HepG2 (cell line): ENCODE measurements around the gene S1PR5. TPM values are rescaled to one million over a fixed set of nuclear protein-coding genes. Genes with fewer than 3 reads are reported as not detected.
A peak's percentile ranks its signal among the peaks of the same experiment; 100 is the strongest.

Source experiments
- GATAD2A ChIP-seq: IDR thresholded peaks from 2 replicates; pipeline ENCODE4 v1.6.1; 2016
- HNRNPH1 ChIP-seq: fragments of 200-400 bp; formaldehyde crosslinking; optimal IDR thresholded peaks from 2 replicates; pipeline ENCODE3; 2017; ENCODE audit warnings: mild to moderate bottlenecking, low read depth, low read length
- HOXA9 ChIP-seq: sonication (generic); formaldehyde crosslinking; IDR thresholded peaks from 2 replicates; pipeline ENCODE4 v1.8.1; 2022; ENCODE audit warnings: missing genetic modification reagents, mild to moderate bottlenecking, moderate library complexity, borderline replicate concordance
- KDM4B ChIP-seq: sonication (generic); formaldehyde crosslinking; IDR thresholded peaks from 2 replicates; pipeline ENCODE4 v1.4.0; 2020; ENCODE audit warnings: missing genetic modification reagents
- KLF11 ChIP-seq: IDR thresholded peaks from 2 replicates; pipeline ENCODE4 v1.6.1; 2016; ENCODE audit warnings: missing compliant biosample characterization
- KMT2B ChIP-seq: IDR thresholded peaks from 2 replicates; pipeline ENCODE4 v1.6.1; 2016; ENCODE audit warnings: missing genetic modification reagents, missing compliant biosample characterization
- LCORL ChIP-seq, 2 experiments: fragments of 450-650 bp in 1 of 2; sonication (generic) in 1 of 2; formaldehyde crosslinking in 1 of 2; IDR thresholded peaks; 2 replicates each; pipeline versions ENCODE4 v1.5.0 to v1.6.1; 2017 to 2020; ENCODE audit warnings: antibody characterized with exemption in 1 of 2, missing genetic modification reagents in 1 of 2
- MEIS2 ChIP-seq: sonication (generic); formaldehyde crosslinking; IDR thresholded peaks from 2 replicates; pipeline ENCODE4 v1.9.0; 2021; ENCODE audit warnings: mild to moderate bottlenecking, missing genetic modification reagents
- PAXIP1 ChIP-seq: sonication (generic); formaldehyde crosslinking; conservative IDR thresholded peaks from 2 replicates; pipeline ENCODE4 v1.4.0; 2020; ENCODE audit warnings: mild to moderate bottlenecking, missing genetic modification reagents, moderate library complexity
- PPARG ChIP-seq: conservative IDR thresholded peaks from 2 replicates; pipeline ENCODE4 v1.6.1; 2016; ENCODE audit warnings: missing biosample characterization, missing genetic modification reagents
- RFX1 ChIP-seq: fragments of 450-650 bp; IDR thresholded peaks from 2 replicates; pipeline ENCODE4 v1.6.1; 2017
- ZBTB8A ChIP-seq: sonication (generic); formaldehyde crosslinking; IDR thresholded peaks from 2 replicates; pipeline ENCODE4 v1.4.0; 2020; ENCODE audit warnings: mild to moderate bottlenecking, low read depth, missing genetic modification reagents, borderline replicate concordance
- ZIK1 ChIP-seq: sonication (generic); formaldehyde crosslinking; IDR thresholded peaks from 2 replicates; pipeline ENCODE4 v1.5.0; 2020; ENCODE audit warnings: mild to moderate bottlenecking, low read depth, missing genetic modification reagents, borderline replicate concordance
- ZNF138 ChIP-seq: sonication (generic); formaldehyde crosslinking; IDR thresholded peaks from 2 replicates; pipeline ENCODE4 v1.5.0; 2020; ENCODE audit warnings: mild to moderate bottlenecking, low read depth, missing genetic modification reagents
- ZNF224 ChIP-seq: sonication (generic); formaldehyde crosslinking; IDR thresholded peaks from 2 replicates; pipeline ENCODE4 v1.5.0; 2020; ENCODE audit warnings: mild to moderate bottlenecking, missing genetic modification reagents
- ZNF235 ChIP-seq: sonication (generic); formaldehyde crosslinking; IDR thresholded peaks from 2 replicates; pipeline ENCODE4 v1.8.1; 2023; ENCODE audit warnings: mild to moderate bottlenecking, missing genetic modification reagents, borderline replicate concordance
- ZNF589 ChIP-seq: sonication (generic); formaldehyde crosslinking; conservative IDR thresholded peaks from 2 replicates; pipeline ENCODE4 v1.8.0; 2022; ENCODE audit warnings: mild to moderate bottlenecking, moderate library complexity, missing genetic modification reagents
- ZSCAN25 ChIP-seq: sonication (generic); formaldehyde crosslinking; IDR thresholded peaks from 2 replicates; pipeline ENCODE4 v1.8.0; 2022; ENCODE audit warnings: mild to moderate bottlenecking, missing genetic modification reagents
- polyA plus RNA-seq, 8 experiments: library from polyadenylated mRNA; depleted of rRNA in 3 of 8; stranded (reverse) in 7 of 8; unstranded in 1 of 8; fragments of >200 nt; fragmentation: Illumina TruSeq in 4 of 8; extraction: Trizol in 4 of 8; gene quantifications; 2 replicates each; pipeline versions ENCODE4 v1.2.1 to v1.2.3, GENCODE V29; 2011 to 2016; ENCODE audit warnings: low read depth in 4 of 8, missing spikeins in 1 of 8, mixed read lengths in 1 of 8; ENCODE audit not compliant: insufficient read depth in 1 of 8
- total RNA-seq, 5 experiments: library from RNA; depleted of rRNA; stranded (reverse); fragments of >200 nt; fragmentation: Illumina TruSeq; extraction: Trizol; gene quantifications; 2 replicates each; pipeline ENCODE4 v1.2.3, GENCODE V29; 2016; ENCODE audit warnings: low read depth in 1 of 5
- TF ChIP-seq, protein P1 (sequence below): sonication (generic); formaldehyde crosslinking; IDR thresholded peaks from 2 replicates; pipeline ENCODE4 v1.4.0; 2020; ENCODE audit warnings: missing genetic modification reagents
- TF ChIP-seq, protein P2 (sequence below): IDR thresholded peaks from 2 replicates; pipeline ENCODE4 v1.6.1; 2018; ENCODE audit warnings: missing genetic modification reagents, mild to moderate bottlenecking, missing compliant biosample characterization
- TF ChIP-seq, protein P3 (sequence below): IDR thresholded peaks from 2 replicates; pipeline ENCODE4 v1.6.1; 2016; ENCODE audit warnings: missing biosample characterization, missing genetic modification reagents, low read depth

S1PR5 gene
- total and polyA plus RNA-seq, 2 of the 13 experiments (the other 11 are each of a cell fraction or from before 2014, with no cell fraction given), result 0.04 TPM; not detected in 1

DNA sequence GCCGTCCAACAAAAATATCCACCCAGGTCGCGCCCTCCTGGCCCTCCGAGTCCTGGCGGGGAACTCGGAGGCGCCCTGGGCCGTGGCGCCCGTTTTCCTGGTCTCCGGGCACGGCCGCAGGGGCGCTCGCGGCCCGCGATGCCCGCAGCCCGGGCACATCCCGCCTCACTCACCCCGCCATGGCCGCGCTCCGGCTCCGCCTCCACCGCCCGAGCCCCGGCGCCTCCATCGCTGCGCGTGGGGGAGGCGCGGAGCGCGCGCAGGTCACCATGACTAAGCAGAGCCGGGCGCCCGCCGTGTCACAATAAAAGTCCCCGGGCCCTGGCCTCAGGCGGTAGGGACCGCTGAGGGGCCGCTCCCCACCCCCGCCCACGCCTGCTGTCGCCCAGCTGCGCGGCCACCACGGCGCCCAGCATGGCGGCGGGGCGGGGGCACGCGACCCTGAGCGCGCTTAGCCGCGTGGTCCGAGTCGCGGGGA is 14.7 kb downstream of the S1PR5 start (continued):
- peak; percentile 45; the same call in 1 of the 2 replicates for TF ChIP-seq PAXIP1 (CRISPR knock-in tag)
- TF ChIP-seq ZNF235 (CRISPR knock-in tag), result peak; percentile 67; the same call in 1 of the 2 replicates
- peak; percentile 26; the same call in 1 of the 2 replicates for TF ChIP-seq KMT2B (CRISPR knock-in tag)
- TF ChIP-seq PPARG (CRISPR knock-in tag), result 0 out of 2 replicates have a peak, but pooled peaks have one; percentile 9
- no peak for TF ChIP-seq KDM4B
- TF ChIP-seq HOXA9, result peak; percentile 70; the same call in 1 of the 2 replicates
- no peak for TF ChIP-seq RFX1
- TF ChIP-seq ZNF589, result peak; percentile 94
- peak; percentile 72; the same call in 1 of the 2 replicates for TF ChIP-seq ZIK1
- 0 out of 2 replicates have a peak, but pooled peaks have one; percentile 13 for TF ChIP-seq MEIS2 (CRISPR knock-in tag)
- TF ChIP-seq, protein P1, sequence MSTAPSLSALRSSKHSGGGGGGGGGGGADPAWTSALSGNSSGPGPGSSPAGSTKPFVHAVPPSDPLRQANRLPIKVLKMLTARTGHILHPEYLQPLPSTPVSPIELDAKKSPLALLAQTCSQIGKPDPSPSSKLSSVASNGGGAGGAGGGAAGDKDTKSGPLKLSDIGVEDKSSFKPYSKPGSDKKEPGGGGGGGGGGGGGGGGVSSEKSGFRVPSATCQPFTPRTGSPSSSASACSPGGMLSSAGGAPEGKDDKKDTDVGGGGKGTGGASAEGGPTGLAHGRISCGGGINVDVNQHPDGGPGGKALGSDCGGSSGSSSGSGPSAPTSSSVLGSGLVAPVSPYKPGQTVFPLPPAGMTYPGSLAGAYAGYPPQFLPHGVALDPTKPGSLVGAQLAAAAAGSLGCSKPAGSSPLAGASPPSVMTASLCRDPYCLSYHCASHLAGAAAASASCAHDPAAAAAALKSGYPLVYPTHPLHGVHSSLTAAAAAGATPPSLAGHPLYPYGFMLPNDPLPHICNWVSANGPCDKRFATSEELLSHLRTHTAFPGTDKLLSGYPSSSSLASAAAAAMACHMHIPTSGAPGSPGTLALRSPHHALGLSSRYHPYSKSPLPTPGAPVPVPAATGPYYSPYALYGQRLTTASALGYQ (CRISPR knock-in tag), result peak; percentile 65
- TF ChIP-seq, protein P2, sequence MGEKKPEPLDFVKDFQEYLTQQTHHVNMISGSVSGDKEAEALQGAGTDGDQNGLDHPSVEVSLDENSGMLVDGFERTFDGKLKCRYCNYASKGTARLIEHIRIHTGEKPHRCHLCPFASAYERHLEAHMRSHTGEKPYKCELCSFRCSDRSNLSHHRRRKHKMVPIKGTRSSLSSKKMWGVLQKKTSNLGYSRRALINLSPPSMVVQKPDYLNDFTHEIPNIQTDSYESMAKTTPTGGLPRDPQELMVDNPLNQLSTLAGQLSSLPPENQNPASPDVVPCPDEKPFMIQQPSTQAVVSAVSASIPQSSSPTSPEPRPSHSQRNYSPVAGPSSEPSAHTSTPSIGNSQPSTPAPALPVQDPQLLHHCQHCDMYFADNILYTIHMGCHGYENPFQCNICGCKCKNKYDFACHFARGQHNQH (CRISPR knock-in tag), result no peak; the same call in 1 of the 2 replicates
- no peak for TF ChIP-seq GATAD2A (CRISPR knock-in tag)
- no peak for TF ChIP-seq LCORL (IDR thresholded peaks at IDR 0.05)
- 0 out of 2 replicates have a peak, but pooled peaks have one; percentile 33 for TF ChIP-seq LCORL (CRISPR knock-in tag; IDR thresholded peaks at IDR 0.05)
- TF ChIP-seq, protein P3, sequence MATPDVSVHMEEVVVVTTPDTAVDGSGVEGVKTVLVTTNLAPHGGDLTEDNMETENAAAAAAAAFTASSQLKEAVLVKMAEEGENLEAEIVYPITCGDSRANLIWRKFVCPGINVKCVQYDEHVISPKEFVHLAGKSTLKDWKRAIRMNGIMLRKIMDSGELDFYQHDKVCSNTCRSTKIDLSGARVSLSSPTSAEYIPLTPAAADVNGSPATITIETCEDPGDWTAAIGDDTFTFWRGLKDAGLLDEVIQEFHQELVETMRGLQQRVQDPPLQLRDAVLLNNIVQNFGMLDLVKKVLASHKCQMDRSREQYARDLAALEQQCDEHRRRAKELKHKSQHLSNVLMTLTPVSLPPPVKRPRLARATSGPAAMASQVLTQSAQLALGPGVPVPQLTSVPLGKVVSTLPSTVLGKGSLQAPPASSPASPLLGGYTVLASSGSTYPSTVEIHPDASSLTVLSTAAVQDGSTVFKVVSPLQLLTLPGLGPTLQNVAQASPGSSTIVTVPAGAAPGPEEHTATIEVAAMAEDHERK, result peak; percentile 66; the same call in 1 of the 2 replicates
- no peak for TF ChIP-seq HNRNPH1
- 0 out of 2 replicates have a peak, but pooled peaks have one; percentile 11 for TF ChIP-seq KLF11 (CRISPR knock-in tag)
- no peak for TF ChIP-seq ZNF224 (CRISPR knock-in tag)
- peak; percentile 88 for TF ChIP-seq ZSCAN25 (CRISPR knock-in tag)
- 0 out of 2 replicates have a peak, but pooled peaks have one; percentile 76 for TF ChIP-seq ZNF138
- TF ChIP-seq ZBTB8A, result no peak; the same call in 1 of the 2 replicates
